K562 (cell line): ENCODE measurements around the gene UQCC5. TPM values are rescaled to one million over a fixed set of nuclear protein-coding genes. Genes with fewer than 3 reads are reported as not detected.
A peak's percentile ranks its signal among the peaks of the same experiment; 100 is the strongest.

ENCODE experiments used
- ATAC-seq: fragments of 200-7000 bp; cut with Tn5 transposase; 3 replicates; pipeline ENCODE4 v1.9.1; 2020; ENCODE audit warnings: moderate library complexity
- BruUV-seq: library from RNA; stranded (reverse); fragments of 400-500 nt; replicated peaks from 2 replicates; lab custom pipeline; 2021; lab: Mats Ljungman, UMichigan
- CTCF ChIA-PET: fragments of 300-600 bp; formaldehyde crosslinking; extraction: SDS; loops from one replicate; lab custom pipeline; 2021; ENCODE audit warnings: low intra/inter-chr PET ratio; lab: Yijun Ruan, JAX
- POLR2A ChIA-PET: fragments of 300-600, 350-650 bp; sonication (Branson Sonifier 250); formaldehyde crosslinking; extraction: SDS; loops from one replicate; lab custom pipeline; 2021; ENCODE audit warnings: antibody characterized with exemption, inconsistent platforms; lab: Yijun Ruan, JAX
- DNase-seq, 4 experiments: peaks; one replicate each; pipeline versions ENCODE4 v3.0.0 to v3.0.0-alpha.2; 2011 to 2018; ENCODE audit warnings: low spot score in 3 of 4, mixed read lengths in 3 of 4; ENCODE audit errors: extremely low read depth in 1 of 4
- FAIRE-seq: peaks from 2 replicates; lab custom pipeline; 2011; peaks lifted over from hg19 to GRCh38; lab: Jason Lieb, UNC
- H2AFZ ChIP-seq: 2 replicates; pipeline ENCODE4 v1.6.0; 2011; ENCODE audit warnings: low read depth, low read length, control low read depth, inconsistent platforms
- H3K27ac ChIP-seq: fragments of 200-600 bp; 3 replicates; pipeline ENCODE4 v1.8.0; 2011; ENCODE audit warnings: low read depth, mild to moderate bottlenecking, control low read depth, inconsistent platforms, low read length, moderate library complexity, mixed read lengths; ENCODE audit errors: extremely low read depth
- H3K27me3 ChIP-seq, 2 experiments: fragments of 300-600 bp in 1 of 2; 2 replicates in 1 of 2; 3 replicates in 1 of 2; pipeline versions ENCODE4 v1.6.0 to v1.8.0; 2011; ENCODE audit warnings: inconsistent platforms in 2 of 2, low read length in 2 of 2, mild to moderate bottlenecking in 1 of 2, mixed read lengths in 1 of 2, moderate library complexity in 1 of 2; ENCODE audit not compliant: control insufficient read depth in 2 of 2, insufficient read depth in 2 of 2
- H3K36me3 ChIP-seq: fragments of 300-600 bp; 3 replicates; pipeline ENCODE4 v1.8.0; 2011; ENCODE audit warnings: mild to moderate bottlenecking, low read length, inconsistent platforms; ENCODE audit not compliant: control insufficient read depth, insufficient read depth
- H3K4me1 ChIP-seq, 2 experiments: fragments of 200-600 bp in 1 of 2; replicated peaks in 1 of 2; 2 replicates in 1 of 2; 3 replicates in 1 of 2; pipeline versions ENCODE4 v1.5.1 to v1.8.0; 2011; ENCODE audit warnings: inconsistent platforms in 2 of 2, low read length in 2 of 2, mild to moderate bottlenecking in 1 of 2, mixed read lengths in 1 of 2, moderate library complexity in 1 of 2; ENCODE audit not compliant: control insufficient read depth in 2 of 2, insufficient read depth in 2 of 2
- H3K4me2 ChIP-seq: 2 replicates; pipeline ENCODE4 v1.6.1; 2011; ENCODE audit warnings: low read length, control low read depth, inconsistent platforms, mixed read lengths; ENCODE audit not compliant: insufficient read depth
- H3K4me3 ChIP-seq: fragments of 200-600 bp; sonication (generic), shearing (Covaris generic); 2 replicates; pipeline ENCODE4 v1.5.1; 2016; ENCODE audit warnings: control low read depth, inconsistent platforms
- H3K79me2 ChIP-seq: fragments of 200-600 bp; 3 replicates; pipeline ENCODE4 v1.8.0; 2011; ENCODE audit warnings: low read length, inconsistent platforms; ENCODE audit not compliant: control insufficient read depth, insufficient read depth
- H3K9ac ChIP-seq, 2 experiments: 2 replicates each; pipeline versions ENCODE4 v1.6.0 to v1.6.1; 2011; ENCODE audit warnings: low read depth in 2 of 2, low read length in 2 of 2, control low read depth in 1 of 2, inconsistent platforms in 1 of 2, mild to moderate bottlenecking in 1 of 2, mixed read lengths in 1 of 2; ENCODE audit not compliant: insufficient read depth in 1 of 2
- H3K9me1 ChIP-seq: one replicate; pipeline ENCODE4 v1.6.0; 2011; ENCODE audit warnings: inconsistent platforms, mild to moderate bottlenecking, low read length, moderate library complexity; ENCODE audit not compliant: control insufficient read depth, insufficient read depth
- H3K9me3 ChIP-seq: replicated peaks from 2 replicates; pipeline ENCODE4 v1.5.1; 2011; ENCODE audit warnings: low read depth, low read length, inconsistent platforms; ENCODE audit not compliant: control insufficient read depth, insufficient read depth
- H4K20me1 ChIP-seq: replicated peaks from 2 replicates; pipeline ENCODE4 v1.6.1; 2011; ENCODE audit warnings: low read length, inconsistent platforms, mixed read lengths; ENCODE audit not compliant: control insufficient read depth, insufficient read depth
- BRF1 ChIP-seq: IDR thresholded peaks from 3 replicates; pipeline ENCODE4 v1.6.1; 2011; ENCODE audit warnings: borderline replicate concordance, mild to moderate bottlenecking; ENCODE audit not compliant: insufficient read length; ENCODE audit errors: extremely low read depth
- C11orf30 ChIP-seq: fragments of 450-650 bp; IDR thresholded peaks from 2 replicates; pipeline ENCODE4 v1.6.1; 2016; ENCODE audit warnings: low read depth, mild to moderate bottlenecking
- CBFA2T3 ChIP-seq: fragments of 450-650 bp; IDR thresholded peaks from 2 replicates; pipeline ENCODE4 v1.6.1; 2017
- FOXK1 ChIP-seq: sonication (generic); formaldehyde crosslinking; IDR thresholded peaks from 2 replicates; pipeline ENCODE4 v1.8.0; 2022; ENCODE audit warnings: missing genetic modification reagents, mild to moderate bottlenecking, borderline replicate concordance
- MAFG ChIP-seq: fragments of 450-650 bp; conservative IDR thresholded peaks from 2 replicates; pipeline ENCODE4 v1.6.1; 2016; ENCODE audit warnings: missing genetic modification characterization, missing compliant biosample characterization
- NR2F6 ChIP-seq: fragments of 450-650 bp; formaldehyde crosslinking; IDR thresholded peaks from 2 replicates; pipeline ENCODE4 v1.4.0; 2020; ENCODE audit warnings: mild to moderate bottlenecking
- PHF8 ChIP-seq: fragments of 200-600 bp; sonication (generic); IDR thresholded peaks from 2 replicates; pipeline ENCODE4 v1.6.1; 2012; ENCODE audit warnings: mixed run types, mild to moderate bottlenecking, inconsistent platforms, low read length, moderate library complexity, borderline replicate concordance
- SMARCE1 ChIP-seq: fragments of 450-650 bp; IDR thresholded peaks from 2 replicates; pipeline ENCODE4 v1.7.1; 2016; ENCODE audit warnings: mild to moderate bottlenecking
- ZNF12 ChIP-seq: sonication (generic); formaldehyde crosslinking; IDR thresholded peaks from 2 replicates; pipeline ENCODE4 v1.4.0; 2020; ENCODE audit warnings: mild to moderate bottlenecking, missing genetic modification reagents
- ZNF133 ChIP-seq: fragments of 250-450 bp; sonication (Bioruptor Pico); IDR thresholded peaks from 2 replicates; pipeline ENCODE4 v1.4.0; 2020; ENCODE audit warnings: mild to moderate bottlenecking
- ZNF197 ChIP-seq: fragments of 200-800 bp; sonication (Bioruptor generic); IDR thresholded peaks from 2 replicates; pipeline ENCODE4 v1.6.1; 2016; ENCODE audit warnings: low read depth, missing genetic modification characterization, missing compliant biosample characterization
- ZNF212 ChIP-seq: fragments of 450-650 bp; formaldehyde crosslinking; IDR thresholded peaks from 2 replicates; pipeline ENCODE4 v1.4.0; 2020; ENCODE audit warnings: mild to moderate bottlenecking
- ZNF263 ChIP-seq: sonication (generic); formaldehyde crosslinking; IDR thresholded peaks from 2 replicates; pipeline ENCODE4 v1.8.0; 2022; ENCODE audit warnings: mild to moderate bottlenecking, missing genetic modification reagents, borderline replicate concordance
- ZNF316 ChIP-seq: fragments of 450-650 bp; IDR thresholded peaks from 2 replicates; pipeline ENCODE4 v1.6.1; 2016
- WGBS: fragments of 100-300 bp; shearing (Covaris generic); methylation state at CpG from one replicate; pipeline ENCODE4 v1.1.6; 2016; ENCODE audit warnings: low coverage, mixed read lengths; ENCODE audit not compliant: insufficient coverage; ENCODE audit errors: missing lambda C conversion rate; 5-methylcytosine and 5-hydroxymethylcytosine counted together
- in situ Hi-C: fragments of 300-500 bp; cut with MboI; formaldehyde crosslinking; loops from 4 replicates; pipeline ENCODE4 v1.15.0; 2018; ENCODE audit warnings: inconsistent platforms, mixed read lengths
- intact Hi-C: fragments of 100-400 bp; cut with micrococcal nuclease; formaldehyde crosslinking; loops from 2 replicates; pipeline ENCODE4 v1.14.2; 2022
- polyA plus RNA-seq, 8 experiments: library from polyadenylated mRNA; depleted of rRNA in 4 of 8; stranded (reverse) in 5 of 8; unstranded in 3 of 8; fragments of >200 nt; fragmentation: Nextera tagmentation in 2 of 8; fragmentation: Illumina TruSeq in 1 of 8; extraction: Ambion mirVana in 2 of 8; extraction: Trizol in 1 of 8; gene quantifications; 2 replicates each; pipeline versions ENCODE4 v1.2.1 to v1.2.3, GENCODE V29; 2011 to 2014; ENCODE audit warnings: inconsistent platforms in 1 of 8, missing spikeins in 1 of 8
- total RNA-seq, 7 experiments: library from RNA; depleted of rRNA in 6 of 7; stranded (reverse); fragments of >200 nt in 6 of 7; fragmentation: Illumina TruSeq in 2 of 7; extraction: Trizol in 2 of 7; gene quantifications; 2 replicates each; pipeline versions ENCODE4 v1.2.1 to v1.2.3, GENCODE V29; 2011 to 2021; ENCODE audit warnings: low replicate concordance in 1 of 7
- TF ChIP-seq, protein P1 (sequence below): fragments of 450-650 bp; formaldehyde crosslinking; IDR thresholded peaks from 2 replicates; pipeline ENCODE4 v1.4.0; 2022; ENCODE audit warnings: missing genetic modification characterization
- TF ChIP-seq, protein P2 (sequence below): sonication (generic); formaldehyde crosslinking; IDR thresholded peaks from 2 replicates; pipeline ENCODE4 v1.8.0; 2022; ENCODE audit warnings: mild to moderate bottlenecking, missing genetic modification reagents

UQCC5 gene
- total and polyA plus RNA-seq, 9 of the 15 experiments (the other 6 are each of a cell fraction or from before 2014, with no cell fraction given): 10.2 to 55.4 (median 33.8) TPM

DNA sequence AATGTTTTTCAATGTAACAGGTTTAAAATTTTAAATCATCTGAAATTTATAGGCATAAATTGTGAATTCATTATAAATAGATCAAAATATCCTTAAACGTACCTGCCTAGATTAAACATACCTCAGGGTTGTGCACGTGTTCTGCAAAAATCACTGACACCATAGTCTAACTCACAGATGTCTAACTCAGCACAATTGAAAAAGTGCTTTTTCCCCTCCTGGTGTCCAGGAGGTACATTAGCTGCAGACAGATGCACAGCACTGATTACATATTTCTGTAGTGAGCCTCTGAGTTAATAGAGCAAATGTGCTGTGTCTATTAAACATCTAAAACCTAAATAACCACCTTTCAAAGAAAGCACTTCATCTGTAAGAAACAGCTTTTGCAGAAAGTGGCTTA is 10.7 kb downstream of the UQCC5 start:
- Histone ChIP-seq H3K27me3 (no peaks in the 10 kb centered on the region), H3K4me1 (no peaks in the 10 kb centered on the region), H3K9ac (no peak overlapping the region), H3K4me3 (no peak overlapping the region), H3K9me3 (no peaks in the 10 kb centered on the region), H3K9me1 (no peaks in the 10 kb centered on the region), H3K36me3 (peaks cover 53% of the 10 kb centered on the region; the same call in 2 of the 3 replicates), H2AFZ (no peak overlapping the region), H3K4me2 (no peak overlapping the region), H3K79me2 (no peaks in the 10 kb centered on the region), H3K27ac (no peak overlapping the region), H4K20me1 (no peaks in the 10 kb centered on the region)
- in situ Hi-C loops: no loop called here
- no TSS peak for BruUV-seq
- 37% methylated on average over 2 of the region's 2 CpGs for WGBS
- intact Hi-C loops: no loop called here
- CTCF ChIA-PET: interaction anchor here (0.6 kb wide), 1 partner anchor 158 kb away, joined by 3 read pairs; the partner anchor contains the start of gene GLT8D1
- peak; percentile 29 for FAIRE-seq
- POLR2A ChIA-PET: interaction anchor here (0.7 to 1.3 kb wide), 2 partner anchors 15 to 32 kb away, joined by 3 to 4 read pairs; no protein-coding TSS in a partner anchor
- TF ChIP-seq ZNF263 (CRISPR knock-in tag) (no peak), C11orf30 (peak; percentile 48), ZNF316 (peak; percentile 44), CBFA2T3 (peak; percentile 7; the same call in 1 of the 2 replicates), MAFG (tag) (no peak)
- ATAC-seq: no peak
- no peak for DNase-seq

DNA sequence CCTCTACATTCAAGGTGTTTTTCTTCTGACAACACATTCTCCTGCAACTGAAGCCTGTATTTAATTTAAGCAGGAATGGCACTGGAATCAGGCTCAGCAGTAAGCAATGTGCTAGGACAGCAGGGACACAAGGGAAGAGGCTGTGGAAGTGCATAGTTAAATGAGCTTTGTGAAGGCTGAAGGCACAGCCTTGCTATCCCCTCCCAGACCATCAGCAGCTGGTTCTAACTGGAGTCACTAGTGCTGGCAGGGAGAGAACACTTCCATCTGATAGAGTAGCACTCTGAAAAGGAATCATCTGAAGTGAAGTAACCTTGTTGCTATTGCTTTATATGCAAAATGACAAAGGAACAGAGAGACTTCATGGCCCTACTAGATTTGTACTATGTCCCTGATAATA is 14.7 kb downstream of the UQCC5 start:
- H3K79me2 ChIP-seq: no peaks in the 10 kb centered on the region
- no peak overlapping the region for H2AFZ ChIP-seq
- ChIA-PET POLR2A (interaction anchor here (1.3 to 2.0 kb wide), 2 partner anchors 10 to 11 kb away, joined by 4 to 10 read pairs; no protein-coding TSS in a partner anchor), CTCF (no interaction called here)
- DNase-seq (no peak), FAIRE-seq (no peak), ATAC-seq (no peak)
- H4K20me1 ChIP-seq: 0 out of 2 replicates have a peak, but pooled peaks cover 4% of the 10 kb centered on the region
- peaks cover 60% of the 10 kb centered on the region; the same call in 2 of the 3 replicates for H3K36me3 ChIP-seq
- H3K9me1 ChIP-seq: no peaks in the 10 kb centered on the region
- H3K4me3 ChIP-seq: no peak overlapping the region
- H3K27ac ChIP-seq: no peak overlapping the region
- H3K4me2 ChIP-seq: no peak overlapping the region
- peaks cover 0 to 4% of the 10 kb centered on the region in 2 experiments; a peak in 2 of 5 replicates for H3K4me1 ChIP-seq
- in situ Hi-C loops: no loop called here
- BruUV-seq: no TSS peak
- H3K9me3 ChIP-seq: no peaks in the 10 kb centered on the region
- no peaks in the 10 kb centered on the region for H3K27me3 ChIP-seq
- no peak overlapping the region for H3K9ac ChIP-seq
- intact Hi-C loops: no loop called here
- TF ChIP-seq ZNF12 (no peak), ZNF133 (CRISPR knock-in tag) (no peak), PHF8 (no peak), ZNF197 (CRISPR knock-in tag) (no peak), ZNF212 (CRISPR knock-in tag) (no peak), FOXK1 (CRISPR knock-in tag) (no peak), BRF1 (no peak), NR2F6 (CRISPR knock-in tag) (no peak), SMARCE1 (no peak)
- TF ChIP-seq, protein P1, sequence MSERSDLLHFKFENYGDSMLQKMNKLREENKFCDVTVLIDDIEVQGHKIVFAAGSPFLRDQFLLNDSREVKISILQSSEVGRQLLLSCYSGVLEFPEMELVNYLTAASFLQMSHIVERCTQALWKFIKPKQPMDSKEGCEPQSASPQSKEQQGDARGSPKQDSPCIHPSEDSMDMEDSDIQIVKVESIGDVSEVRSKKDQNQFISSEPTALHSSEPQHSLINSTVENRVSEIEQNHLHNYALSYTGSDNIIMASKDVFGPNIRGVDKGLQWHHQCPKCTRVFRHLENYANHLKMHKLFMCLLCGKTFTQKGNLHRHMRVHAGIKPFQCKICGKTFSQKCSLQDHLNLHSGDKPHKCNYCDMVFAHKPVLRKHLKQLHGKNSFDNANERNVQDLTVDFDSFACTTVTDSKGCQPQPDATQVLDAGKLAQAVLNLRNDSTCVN (CRISPR knock-in tag): no peak
- TF ChIP-seq, protein P2, sequence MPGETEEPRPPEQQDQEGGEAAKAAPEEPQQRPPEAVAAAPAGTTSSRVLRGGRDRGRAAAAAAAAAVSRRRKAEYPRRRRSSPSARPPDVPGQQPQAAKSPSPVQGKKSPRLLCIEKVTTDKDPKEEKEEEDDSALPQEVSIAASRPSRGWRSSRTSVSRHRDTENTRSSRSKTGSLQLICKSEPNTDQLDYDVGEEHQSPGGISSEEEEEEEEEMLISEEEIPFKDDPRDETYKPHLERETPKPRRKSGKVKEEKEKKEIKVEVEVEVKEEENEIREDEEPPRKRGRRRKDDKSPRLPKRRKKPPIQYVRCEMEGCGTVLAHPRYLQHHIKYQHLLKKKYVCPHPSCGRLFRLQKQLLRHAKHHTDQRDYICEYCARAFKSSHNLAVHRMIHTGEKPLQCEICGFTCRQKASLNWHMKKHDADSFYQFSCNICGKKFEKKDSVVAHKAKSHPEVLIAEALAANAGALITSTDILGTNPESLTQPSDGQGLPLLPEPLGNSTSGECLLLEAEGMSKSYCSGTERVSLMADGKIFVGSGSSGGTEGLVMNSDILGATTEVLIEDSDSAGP (CRISPR knock-in tag): no peak
